HG02981 (cell line): ENCODE measurements around the gene RASSF4.

Experiments used
- ATAC-seq: cut with Tn5 transposase; IDR thresholded peaks from one replicate; pipeline ENCODE4 v1.9.1; 2021; ENCODE audit warnings: mild to moderate bottlenecking, moderate library complexity; ENCODE audit not compliant: unreplicated experiment

The RASSF4 gene

GRCh38 chr10:44927352-44927751 is 32.2 kb upstream of the RASSF4 start:
- ATAC-seq, result no peak

- no peak for ATAC-seq
Observed at GRCh38 chr10:44928462-44928861, 31.1 kb upstream of the RASSF4 start.

GRCh38 chr10:44929356-44930255 is 30.0 kb upstream of the RASSF4 start:
- ATAC-seq, result no peak

GRCh38 chr10:44930904-44931620 is 28.5 kb upstream of the RASSF4 start:
- no peak for ATAC-seq

- ATAC-seq, result no peak
Observed at GRCh38 chr10:44931621-44932516, 27.7 kb upstream of the RASSF4 start.

- peak; percentile 95 for ATAC-seq
Observed at GRCh38 chr10:44932517-44933450, 26.8 kb upstream of the RASSF4 start.

- no peak for ATAC-seq
Observed at GRCh38 chr10:44933451-44934321, 25.9 kb upstream of the RASSF4 start.

GRCh38 chr10:44934416-44935200 is 25.0 kb upstream of the RASSF4 start:
- no peak for ATAC-seq

GRCh38 chr10:44935201-44935965 is 24.2 kb upstream of the RASSF4 start:
- ATAC-seq, result no peak

- no peak for ATAC-seq
Observed at GRCh38 chr10:44935966-44936295, 23.7 kb upstream of the RASSF4 start.

- no peak for ATAC-seq
Observed at GRCh38 chr10:44936314-44936975, 23.2 kb upstream of the RASSF4 start.

- ATAC-seq, result no peak
Observed at GRCh38 chr10:44937196-44938005, 22.2 kb upstream of the RASSF4 start.

GRCh38 chr10:44938956-44939355 is 20.6 kb upstream of the RASSF4 start:
- no peak for ATAC-seq

GRCh38 chr10:44939691-44940401 is 19.8 kb upstream of the RASSF4 start:
- no peak for ATAC-seq

GRCh38 chr10:44944354-44944753 is 15.2 kb upstream of the RASSF4 start:
- ATAC-seq, result no peak

GRCh38 chr10:44946205-44946604 is 13.4 kb upstream of the RASSF4 start:
- ATAC-seq, result peak; percentile 60
